Caki2 (cell line): ENCODE data around the gene MAST4. TPM values are rescaled to one million over a fixed set of nuclear protein-coding genes. Genes with fewer than 3 reads are reported as not detected.

Experiments used
- DNase-seq: peaks from one replicate; pipeline ENCODE4 v3.0.0-alpha.2; 2015; ENCODE audit warnings: low read depth
- in situ Hi-C: cut with HindIII; loops from 2 replicates; pipeline ENCODE4 v1.10.0; 2016; ENCODE audit warnings: low sequenced_read_pairs, low pct_unique_long_range_greater_than_20kb, mixed read lengths
- total RNA-seq: library from RNA; depleted of rRNA; stranded (reverse); fragments of >200 nt; shearing (Covaris generic); gene quantifications from 2 replicates; pipeline ENCODE4 v1.2.3, GENCODE V29; 2014; ENCODE audit warnings: low replicate concordance

The MAST4 gene
- total RNA-seq, 1 experiment from 2014 or later, result not detected

DNA sequence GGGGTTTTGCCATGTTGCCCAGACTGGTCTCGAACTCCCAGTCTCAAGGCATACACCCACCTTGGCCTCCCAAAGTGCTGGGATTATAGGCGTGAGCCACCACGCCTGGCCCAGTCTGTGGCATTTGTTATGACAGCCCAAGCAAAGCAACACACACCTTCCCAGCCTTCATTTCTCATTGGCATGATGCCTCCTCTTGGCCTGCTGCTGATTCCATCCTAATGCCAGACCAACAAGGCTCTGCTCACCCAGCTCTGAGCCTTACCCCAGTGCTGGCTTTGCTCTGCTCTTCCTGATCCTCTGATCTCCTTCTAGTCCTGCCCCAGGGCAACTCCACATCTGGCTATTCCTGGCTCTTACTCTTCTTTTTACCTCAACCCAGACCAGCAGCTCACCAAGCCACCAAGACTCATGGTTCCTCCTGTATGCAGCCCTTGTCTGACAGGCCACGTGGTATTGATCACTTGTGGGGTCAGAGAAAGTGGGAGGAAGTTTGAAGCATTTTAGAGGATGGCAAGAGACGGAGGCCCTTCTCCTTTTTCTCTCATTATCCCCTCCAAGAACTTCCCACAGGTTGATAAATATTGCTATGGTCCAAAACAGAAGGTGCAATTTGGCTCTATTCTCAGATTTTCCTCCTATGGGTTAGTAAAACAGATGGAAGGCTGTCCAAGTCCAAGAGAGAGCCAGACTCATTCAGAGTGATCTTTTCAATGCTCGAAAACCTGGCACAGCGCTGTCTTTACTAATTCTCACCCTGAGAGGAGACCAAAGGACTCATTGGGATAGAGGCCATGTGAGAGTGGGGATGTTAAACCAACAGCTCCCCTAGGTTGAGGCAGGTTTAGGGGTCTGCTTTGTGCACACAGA is 599.4 kb downstream of the MAST4 start:
- in situ Hi-C loops, result no loop called here
- DNase-seq, result no peak

DNA sequence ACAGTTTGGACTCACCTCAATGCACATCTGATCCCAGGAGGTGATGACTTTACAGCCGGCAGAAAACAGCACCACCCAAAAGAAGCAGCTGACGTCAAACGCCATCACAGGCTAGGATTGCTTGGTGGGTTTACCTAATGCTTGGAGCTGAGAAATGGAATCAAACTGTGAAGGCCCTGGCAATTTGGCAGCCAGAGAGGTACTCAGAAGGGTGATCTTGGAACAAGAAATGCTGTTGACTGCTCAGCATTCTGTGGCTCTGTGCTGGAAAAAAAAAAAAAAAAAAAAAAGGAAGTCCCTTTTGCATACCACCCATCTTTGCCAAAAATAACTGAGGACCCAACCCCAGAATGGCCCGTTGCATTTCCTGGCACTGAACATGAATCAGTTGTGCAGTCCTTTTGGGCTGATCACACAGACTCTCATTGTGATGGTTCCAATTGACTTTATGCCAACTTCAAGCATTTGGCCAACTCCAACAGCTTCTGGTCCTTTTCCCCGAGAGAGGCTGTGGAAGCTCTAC is 600.4 kb downstream of the MAST4 start, which contains the start of gene CD180:
Gene CD180 (minus strand): TSS at position 263 of the 523 bp plus-strand sequence. CDS start 158 bp downstream, at position 105.
- in situ Hi-C loops, result no loop called here

GRCh38 chr5:67197536-67197935 is 601.3 kb downstream of the MAST4 start:
- in situ Hi-C loops, result no loop called here
- no peak for DNase-seq

More for the DNA sequence above, 600.4 kb downstream of the MAST4 start, which contains the start of gene CD180:
- no peak for DNase-seq

- no peak for DNase-seq
- in situ Hi-C loops, result no loop called here
Measured at GRCh38 chr5:67198917-67199316, 602.7 kb downstream of the MAST4 start.

GRCh38 chr5:67199859-67200258 is 603.7 kb downstream of the MAST4 start:
- DNase-seq, result no peak
- in situ Hi-C loops, result no loop called here

GRCh38 chr5:67200809-67201562 is 604.8 kb downstream of the MAST4 start:
- in situ Hi-C loops, result no loop called here
- no peak for DNase-seq

DNA sequence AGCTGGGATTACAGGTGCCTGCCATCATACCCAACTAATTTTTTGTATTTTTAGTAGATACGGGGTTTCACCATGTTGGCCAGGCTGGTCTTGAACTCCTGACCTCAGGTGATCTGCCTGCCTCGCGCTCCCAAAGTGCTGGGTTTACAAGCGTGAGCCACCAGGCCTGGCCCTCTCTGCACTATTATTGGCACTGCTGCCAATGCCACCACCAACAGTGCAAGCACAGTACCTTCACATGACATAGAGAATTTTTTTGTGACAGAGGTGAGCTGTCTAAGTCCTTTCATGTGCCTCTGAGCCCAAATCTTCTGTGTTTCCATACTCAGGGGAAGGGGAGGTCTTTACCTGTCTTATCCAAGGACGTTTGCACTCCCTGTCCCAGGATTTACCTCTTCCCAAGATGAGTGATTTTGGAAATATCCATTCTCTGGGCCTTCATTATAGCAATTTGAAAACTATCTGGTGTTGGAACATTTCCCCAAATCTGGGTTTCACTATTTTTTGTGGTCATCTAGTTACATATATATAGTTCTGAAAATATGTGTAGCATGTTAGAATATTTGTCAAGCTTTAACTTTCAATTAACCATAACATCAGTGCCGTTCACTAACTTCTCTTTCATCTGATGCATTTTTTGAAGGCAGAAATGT is 605.8 kb downstream of the MAST4 start:
- in situ Hi-C loops, result no loop called here
- DNase-seq, result no peak

DNA sequence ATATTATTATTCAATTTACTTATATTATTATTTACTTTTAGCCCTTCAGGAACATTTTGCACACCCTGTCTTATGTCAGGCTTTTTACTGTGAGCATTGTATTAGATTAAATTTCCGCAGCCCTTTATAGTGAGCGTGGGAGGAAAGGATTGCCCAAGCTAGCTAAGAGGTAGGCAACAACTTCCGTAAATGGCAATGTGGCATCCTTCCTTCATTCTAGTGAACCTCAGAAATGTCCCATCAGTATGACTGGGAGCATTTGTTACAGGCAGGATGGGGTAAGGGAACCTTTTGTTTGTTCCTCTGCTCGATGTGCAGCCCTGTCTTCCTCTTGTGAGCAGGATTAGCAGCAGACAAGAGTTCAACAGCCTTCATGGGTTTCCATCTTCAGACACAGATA is 606.6 kb downstream of the MAST4 start:
- in situ Hi-C loops, result no loop called here

DNA sequence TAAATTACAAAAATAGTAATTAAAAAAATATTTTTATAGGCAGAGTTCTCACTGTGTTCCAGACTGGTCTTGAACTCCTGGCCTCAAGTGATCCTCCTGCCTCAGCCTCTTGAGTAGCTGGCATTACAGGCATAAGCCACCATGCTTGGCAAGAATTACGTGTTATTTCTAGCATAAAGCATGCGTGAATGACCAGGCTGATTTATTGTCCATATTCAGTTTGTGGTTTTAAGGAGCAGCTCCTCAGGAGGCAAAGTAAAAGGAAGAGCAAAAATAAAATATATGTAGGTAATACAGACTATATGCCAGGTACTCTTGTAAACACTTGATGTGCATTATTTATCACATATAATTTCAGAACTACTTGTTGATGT is 607.5 kb downstream of the MAST4 start:
- DNase-seq, result no peak
- in situ Hi-C loops, result no loop called here

More for the DNA sequence above, 606.6 kb downstream of the MAST4 start:
- no peak for DNase-seq

DNA sequence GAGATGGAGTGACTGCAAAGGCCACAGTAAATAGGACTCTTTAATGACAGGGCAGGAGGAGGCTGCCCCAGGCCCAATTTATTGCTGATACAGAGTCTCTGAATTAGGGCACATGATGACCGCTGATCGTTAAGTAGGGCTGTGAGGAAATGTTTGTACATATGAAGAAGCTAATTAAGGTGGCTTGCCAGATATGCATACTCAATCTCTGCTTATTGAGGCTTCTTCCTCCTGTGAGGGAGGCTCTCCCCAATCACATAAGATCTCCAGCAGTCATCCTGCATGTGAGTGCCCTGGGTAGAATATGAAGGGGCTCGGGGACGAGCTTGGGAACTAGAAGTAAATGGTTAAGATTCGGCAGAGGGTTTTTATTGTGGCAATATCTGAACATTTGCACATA is 608.6 kb downstream of the MAST4 start:
- no peak for DNase-seq
- in situ Hi-C loops, result no loop called here

DNA sequence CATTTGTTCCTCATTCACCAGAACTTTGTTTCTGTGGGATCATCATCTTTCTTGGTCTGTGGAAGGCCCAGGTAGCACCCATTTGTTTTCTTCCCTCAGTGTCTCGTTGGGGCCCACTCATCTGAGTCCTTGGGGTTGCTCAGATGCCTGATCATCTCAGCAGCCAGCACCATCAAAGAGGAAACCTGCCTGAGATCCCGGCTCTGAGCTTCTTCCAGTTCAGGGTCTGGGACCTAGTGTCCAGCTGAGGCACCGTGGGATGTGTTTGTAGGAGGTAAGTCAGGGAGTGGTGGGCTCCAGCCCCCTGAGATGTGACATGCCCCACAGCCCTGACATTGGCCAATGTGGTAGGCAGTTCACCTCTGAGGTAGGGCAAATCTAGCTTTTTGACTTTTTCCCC is 609.8 kb downstream of the MAST4 start:
- DNase-seq, result no peak
- in situ Hi-C loops, result no loop called here

- in situ Hi-C loops, result no loop called here
- no peak for DNase-seq
Measured at GRCh38 chr5:67206461-67206860, 610.3 kb downstream of the MAST4 start.

DNA sequence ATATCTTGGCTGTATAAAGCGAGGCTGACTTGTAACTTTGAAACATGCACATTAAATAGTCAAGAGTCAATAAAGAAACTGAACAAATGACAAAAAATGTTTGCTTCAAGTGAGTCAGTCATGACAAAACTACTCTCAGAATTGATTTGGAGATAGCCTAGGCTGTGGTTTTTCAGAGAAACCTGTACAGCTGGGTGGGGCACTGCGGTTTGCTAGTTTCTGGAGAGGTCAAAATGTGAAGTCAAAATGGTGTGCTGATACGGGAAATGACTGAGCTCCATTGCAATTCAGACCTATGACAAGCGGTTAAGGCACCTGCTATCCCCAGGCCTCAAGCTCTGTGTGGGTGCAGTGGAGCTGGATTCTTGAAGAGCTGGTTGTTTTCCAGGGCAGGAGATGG is 610.7 kb downstream of the MAST4 start:
- peak; percentile 18 for DNase-seq

GRCh38 chr5:67208403-67208802 is 612.2 kb downstream of the MAST4 start:
- in situ Hi-C loops, result no loop called here
- DNase-seq, result no peak

More for the DNA sequence above, 610.7 kb downstream of the MAST4 start:
- in situ Hi-C loops, result no loop called here

DNA sequence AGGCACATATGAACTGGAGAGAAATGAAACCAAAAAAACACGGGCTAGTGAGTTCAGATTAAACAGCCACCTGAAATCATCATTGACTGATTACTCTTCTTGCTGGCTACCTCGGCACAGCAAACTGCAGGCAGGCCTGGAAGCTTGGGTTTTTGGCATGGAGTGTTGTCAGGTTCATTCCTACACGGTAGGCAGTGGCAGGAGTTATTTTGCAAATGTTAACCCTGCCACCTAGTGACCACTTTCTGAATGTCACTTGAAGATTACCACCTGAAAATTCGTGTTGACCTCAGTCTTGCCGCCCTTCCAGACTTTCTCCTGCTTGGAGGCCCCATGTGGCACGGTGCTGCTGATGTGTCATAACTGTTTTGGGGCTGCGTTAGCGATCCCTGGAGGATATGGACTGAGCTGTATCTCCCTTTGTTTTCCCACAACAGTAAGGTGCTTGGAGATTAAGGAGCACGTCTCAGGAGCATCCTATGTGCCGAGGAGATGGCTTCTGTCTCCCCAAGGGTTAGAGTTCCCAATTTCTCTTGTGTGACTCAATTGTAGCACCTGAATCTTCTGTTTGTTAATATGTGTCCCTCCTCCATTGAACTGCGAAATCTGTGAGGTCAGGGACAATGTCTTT is 613.1 kb downstream of the MAST4 start:
- in situ Hi-C loops, result no loop called here
- peak; percentile 33 for DNase-seq

DNA sequence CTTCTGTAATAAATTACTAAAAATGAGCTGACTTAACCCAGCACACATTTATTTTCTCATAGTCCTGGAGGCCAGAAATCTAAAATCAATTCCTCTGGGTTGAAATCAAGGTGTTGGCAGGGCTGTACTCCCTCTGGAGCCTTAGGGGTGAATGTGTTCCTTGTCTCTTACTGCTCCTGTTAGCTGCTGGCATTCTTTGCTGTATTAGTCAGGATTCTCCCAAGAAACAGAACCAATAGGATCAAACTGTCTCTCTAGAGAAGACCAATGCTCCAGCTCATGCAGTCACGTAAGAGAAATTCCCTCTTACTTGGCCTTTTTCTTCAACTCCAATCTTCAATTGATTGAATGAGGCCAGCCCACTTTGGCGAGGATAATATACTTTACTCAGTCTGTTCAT is 615.7 kb downstream of the MAST4 start:
- DNase-seq, result no peak
- in situ Hi-C loops, result no loop called here

- DNase-seq, result no peak
- in situ Hi-C loops, result no loop called here
Measured at GRCh38 chr5:67214036-67214435, 617.8 kb downstream of the MAST4 start.

DNA sequence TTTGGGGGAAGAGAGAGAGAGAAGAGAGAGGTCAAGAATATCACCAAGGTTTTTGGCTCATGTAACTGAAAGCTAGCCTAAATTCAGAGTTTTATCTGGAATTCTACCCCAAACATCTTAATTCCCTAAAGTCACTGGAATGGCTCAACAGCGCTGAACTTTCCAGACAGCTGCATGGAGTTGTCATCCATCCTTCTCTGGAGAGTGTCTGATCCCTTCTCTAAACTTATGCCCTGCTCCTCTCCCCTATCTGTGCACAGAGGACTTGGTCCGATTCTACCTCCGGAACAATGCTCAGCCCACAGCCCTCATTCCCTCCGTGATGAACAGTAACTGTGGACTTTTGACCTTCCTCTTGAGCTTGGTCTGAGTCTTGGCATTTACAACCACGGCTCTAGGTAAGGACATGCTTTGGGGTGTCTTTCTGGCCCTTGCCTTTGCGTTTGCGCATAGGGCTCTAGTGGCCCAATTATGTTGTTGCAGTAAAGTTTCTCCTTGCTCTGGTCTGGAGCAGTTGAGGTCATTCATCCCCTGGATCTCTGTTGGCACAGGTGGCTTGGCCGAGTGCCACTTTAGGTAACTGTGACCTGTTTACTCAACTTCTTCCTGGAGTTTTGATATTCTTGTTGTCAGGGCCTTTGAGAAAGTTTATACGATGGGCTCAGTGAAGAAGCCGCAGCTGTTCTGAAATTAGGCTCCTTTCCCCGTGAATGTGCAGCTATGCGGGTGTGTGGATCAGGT is 618.7 kb downstream of the MAST4 start:
- no peak for DNase-seq
- in situ Hi-C loops, result no loop called here
